ENCODE results near the gene RCVRN.

- no peak for TF ChIP-seq CTCF (IDR thresholded peaks at IDR 0.05; ENCODE audit: insufficient read depth, low read length, poor library complexity, severe bottlenecking)
- TF ChIP-seq EZH2phosphoT487 (conservative IDR thresholded peaks at IDR 0.05; ENCODE audit: low read length): no peak
These were observed 42.9 kb downstream of the RCVRN start for GRCh38 chr17:9862220-9862619.
